Measurements from ENCODE around the gene HAVCR1. TPM values are rescaled to one million over a fixed set of nuclear protein-coding genes. Genes with fewer than 3 reads are reported as not detected.

The HAVCR1 gene
- total and polyA plus RNA-seq, 2 experiments from 2014 or later = not detected

GRCh38 chr5:157026789-157027424 lies 32.0 kb downstream of the HAVCR1 start:
- peak; percentile 80 to 95 for TF ChIP-seq CTCF (conservative IDR thresholded peaks at IDR 0.05; ENCODE audit: low read depth in 2 of 2)
- no peak for TF ChIP-seq STAT1 (IDR thresholded peaks at IDR 0.05; ENCODE audit: unreplicated experiment)
- no peaks in the 10 kb centered on the region for H3K79me2 ChIP-seq (replicated peaks; ENCODE audit: insufficient read depth)
- H3K27me3 Mint-ChIP-seq (ENCODE audit: insufficient read depth, low read depth, poor library complexity) = no peaks in the 10 kb centered on the region
- no peak overlapping the region for H3K4me3 Mint-ChIP-seq
- no peak overlapping the region for H3K4me3 ChIP-seq
- no peaks in the 10 kb centered on the region for H3F3A ChIP-seq (replicated peaks; ENCODE audit: low read depth)
- H3K4me1 ChIP-seq (ENCODE audit: insufficient read depth) = no peaks in the 10 kb centered on the region
- no peaks in the 10 kb centered on the region for H4K20me1 ChIP-seq (replicated peaks; ENCODE audit: insufficient read depth)
- peak; percentile 87 for DNase-seq (ENCODE audit: low spot score)
- no peak overlapping the region for H3K4me2 ChIP-seq
- no peaks in the 10 kb centered on the region; the same call in 2 of the 3 replicates for H3K9me3 Mint-ChIP-seq
- ATAC-seq = peak; percentile 99
- H3K36me3 ChIP-seq (ENCODE audit: insufficient read depth) = no peaks in the 10 kb centered on the region
- H3K27ac Mint-ChIP-seq = no peak overlapping the region
- no peak overlapping the region for H2AFZ ChIP-seq
- H3K9me2 ChIP-seq (ENCODE audit: insufficient read depth) = no peaks in the 10 kb centered on the region
- H3K4me1 Mint-ChIP-seq = peaks cover 4% of the 10 kb centered on the region; the same call in 2 of the 3 replicates
- H3K27me3 ChIP-seq (ENCODE audit: insufficient read depth) = no peaks in the 10 kb centered on the region
- H3K36me3 Mint-ChIP-seq (ENCODE audit: low read depth) = no peaks in the 10 kb centered on the region
- H3K27ac ChIP-seq (ENCODE audit: low read depth) = no peak overlapping the region

GRCh38 chr5:157025093-157025698 lies 33.7 kb downstream of the HAVCR1 start:
- no peaks in the 10 kb centered on the region for H3K36me3 Mint-ChIP-seq (ENCODE audit: low read depth)
- no peak for ATAC-seq
- Histone ChIP-seq H3K4me2 (no peak overlapping the region), H3K4me3 (no peak overlapping the region), H3K27me3 (ENCODE audit: insufficient read depth) (no peaks in the 10 kb centered on the region), H3F3A (replicated peaks; ENCODE audit: low read depth) (no peaks in the 10 kb centered on the region), H2AFZ (0 out of 2 replicates have a peak overlapping the region, but pooled peaks have one; percentile 39), H3K4me1 (ENCODE audit: insufficient read depth) (no peaks in the 10 kb centered on the region), H3K27ac (ENCODE audit: low read depth) (no peak overlapping the region), H3K36me3 (ENCODE audit: insufficient read depth) (no peaks in the 10 kb centered on the region), H4K20me1 (replicated peaks; ENCODE audit: insufficient read depth) (no peaks in the 10 kb centered on the region), H3K9me2 (ENCODE audit: insufficient read depth) (no peaks in the 10 kb centered on the region), H3K79me2 (replicated peaks; ENCODE audit: insufficient read depth) (no peaks in the 10 kb centered on the region)
- peaks cover 4% of the 10 kb centered on the region; the same call in 2 of the 3 replicates for H3K4me1 Mint-ChIP-seq
- H3K4me3 Mint-ChIP-seq = no peak overlapping the region
- no peaks in the 10 kb centered on the region; the same call in 2 of the 3 replicates for H3K9me3 Mint-ChIP-seq
- DNase-seq (ENCODE audit: low spot score) = no peak
- H3K27me3 Mint-ChIP-seq (ENCODE audit: insufficient read depth, low read depth, poor library complexity) = no peaks in the 10 kb centered on the region
- H3K27ac Mint-ChIP-seq = no peak overlapping the region
- TF ChIP-seq CREB1 (CRISPR knock-in tag; IDR thresholded peaks at IDR 0.05; ENCODE audit: low read depth) (no peak), EZH2phosphoT487 (IDR thresholded peaks at IDR 0.05; ENCODE audit: unreplicated experiment) (no peak), ZNF114 (CRISPR knock-in tag; IDR thresholded peaks at IDR 0.05) (no peak), STAT1 (IDR thresholded peaks at IDR 0.05; ENCODE audit: unreplicated experiment) (no peak), ETS1 (IDR thresholded peaks at IDR 0.05) (no peak), ZNF331 (CRISPR knock-in tag; IDR thresholded peaks at IDR 0.05; ENCODE audit: low read depth) (no peak), ZNF462 (CRISPR knock-in tag; IDR thresholded peaks at IDR 0.05) (no peak), EZH2 (IDR thresholded peaks at IDR 0.05; ENCODE audit: low read depth, unreplicated experiment) (no peak), POLR2AphosphoS5 (IDR thresholded peaks at IDR 0.05; ENCODE audit: low read depth) (no peak)
